NOMO-1 treated with DMSO at 0.1 percent for 48 hours (cell line): ENCODE data around the gene CIAPIN1.
"Not testable (repeated sequence)": the region's sequence is repeated elsewhere in the genome, so short reads cannot be mapped to it uniquely, and the experiment has no call there.

Experiments
- DNase-seq: peaks from one replicate; lab custom pipeline; 2025; ENCODE audit not compliant: unreplicated experiment; lab: John Stamatoyannopoulos, UW

CIAPIN1 gene

GRCh38 chr16:57444711-57445110 lies 2.5 kb downstream of the CIAPIN1 start:
- no peak for DNase-seq

GRCh38 chr16:57440551-57440950 lies 6.6 kb downstream of the CIAPIN1 start:
- not testable (repeated sequence) for DNase-seq

- not testable (repeated sequence) for DNase-seq
These were observed 7.2 kb downstream of the CIAPIN1 start for GRCh38 chr16:57439947-57440346.

- no peak for DNase-seq
These were observed 11.3 kb downstream of the CIAPIN1 start for GRCh38 chr16:57435838-57436237.

GRCh38 chr16:57434003-57434402 lies 13.2 kb downstream of the CIAPIN1 start:
- no peak for DNase-seq

- no peak for DNase-seq
These were observed 14.2 kb downstream of the CIAPIN1 start for GRCh38 chr16:57432989-57433388.

GRCh38 chr16:57432505-57432904 lies 14.7 kb downstream of the CIAPIN1 start:
- no peak for DNase-seq

- DNase-seq = no peak
These were observed 16.2 kb downstream of the CIAPIN1 start for GRCh38 chr16:57430955-57431354.

GRCh38 chr16:57427824-57428223 lies 19.4 kb downstream of the CIAPIN1 start:
- no peak for DNase-seq

- DNase-seq = no peak
These were observed 19.9 kb downstream of the CIAPIN1 start for GRCh38 chr16:57427307-57427706.

GRCh38 chr16:57426356-57426755 lies 20.8 kb downstream of the CIAPIN1 start:
- DNase-seq = no peak

GRCh38 chr16:57424583-57424982 lies 22.6 kb downstream of the CIAPIN1 start:
- DNase-seq = no peak

- DNase-seq = no peak
These were observed 24.0 kb downstream of the CIAPIN1 start for GRCh38 chr16:57423152-57423551.

- peak; percentile 42 for DNase-seq
These were observed 24.9 kb downstream of the CIAPIN1 start for GRCh38 chr16:57422026-57422944.

GRCh38 chr16:57419506-57419905 lies 27.7 kb downstream of the CIAPIN1 start:
- no peak for DNase-seq

GRCh38 chr16:57416084-57416483 lies 31.1 kb downstream of the CIAPIN1 start:
- no peak for DNase-seq

- DNase-seq = no peak
These were observed 33.5 kb downstream of the CIAPIN1 start for GRCh38 chr16:57413733-57414132.

GRCh38 chr16:57413301-57413730 lies 33.9 kb downstream of the CIAPIN1 start:
- DNase-seq = no peak

- no peak for DNase-seq
These were observed 34.6 kb downstream of the CIAPIN1 start for GRCh38 chr16:57412584-57412983.

GRCh38 chr16:57411362-57411976 lies 35.7 kb downstream of the CIAPIN1 start:
- no peak for DNase-seq

GRCh38 chr16:57409870-57410587 lies 37.2 kb downstream of the CIAPIN1 start:
- DNase-seq = no peak

- DNase-seq = no peak
These were observed 38.1 kb downstream of the CIAPIN1 start for GRCh38 chr16:57409065-57409464.
